GM12874 (cell line): ENCODE data around the gene LRP8.

Experiments used
- TF ChIP-seq, protein P1 (sequence below): IDR thresholded peaks from 2 replicates; pipeline ENCODE4 v1.5.1; 2011; ENCODE audit warnings: low read depth, mild to moderate bottlenecking, control low read depth, low read length, moderate library complexity; ENCODE audit not compliant: insufficient read depth

LRP8 gene

DNA sequence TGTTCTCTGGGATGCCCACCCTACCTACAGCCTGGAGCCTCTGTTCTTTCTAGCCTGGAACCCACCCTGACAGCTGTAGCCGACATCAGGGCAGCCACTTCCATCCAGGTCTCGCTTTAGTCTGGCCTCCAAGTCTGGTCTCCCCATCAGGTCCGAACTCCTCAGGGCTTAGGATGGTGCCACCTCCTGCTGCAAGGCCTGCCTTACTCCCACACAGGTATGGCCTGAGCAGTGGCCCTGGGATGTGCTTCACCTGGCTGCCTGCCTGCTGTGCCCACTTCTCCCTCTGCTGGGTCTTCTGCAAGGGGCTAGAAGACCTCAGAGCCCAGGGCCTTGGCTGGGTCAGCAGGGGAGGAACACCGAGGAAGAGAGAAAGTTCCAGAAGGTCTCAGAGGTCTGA, 53.8 kb downstream of the LRP8 start:
- TF ChIP-seq, protein P1, sequence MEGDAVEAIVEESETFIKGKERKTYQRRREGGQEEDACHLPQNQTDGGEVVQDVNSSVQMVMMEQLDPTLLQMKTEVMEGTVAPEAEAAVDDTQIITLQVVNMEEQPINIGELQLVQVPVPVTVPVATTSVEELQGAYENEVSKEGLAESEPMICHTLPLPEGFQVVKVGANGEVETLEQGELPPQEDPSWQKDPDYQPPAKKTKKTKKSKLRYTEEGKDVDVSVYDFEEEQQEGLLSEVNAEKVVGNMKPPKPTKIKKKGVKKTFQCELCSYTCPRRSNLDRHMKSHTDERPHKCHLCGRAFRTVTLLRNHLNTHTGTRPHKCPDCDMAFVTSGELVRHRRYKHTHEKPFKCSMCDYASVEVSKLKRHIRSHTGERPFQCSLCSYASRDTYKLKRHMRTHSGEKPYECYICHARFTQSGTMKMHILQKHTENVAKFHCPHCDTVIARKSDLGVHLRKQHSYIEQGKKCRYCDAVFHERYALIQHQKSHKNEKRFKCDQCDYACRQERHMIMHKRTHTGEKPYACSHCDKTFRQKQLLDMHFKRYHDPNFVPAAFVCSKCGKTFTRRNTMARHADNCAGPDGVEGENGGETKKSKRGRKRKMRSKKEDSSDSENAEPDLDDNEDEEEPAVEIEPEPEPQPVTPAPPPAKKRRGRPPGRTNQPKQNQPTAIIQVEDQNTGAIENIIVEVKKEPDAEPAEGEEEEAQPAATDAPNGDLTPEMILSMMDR, result no peak

DNA sequence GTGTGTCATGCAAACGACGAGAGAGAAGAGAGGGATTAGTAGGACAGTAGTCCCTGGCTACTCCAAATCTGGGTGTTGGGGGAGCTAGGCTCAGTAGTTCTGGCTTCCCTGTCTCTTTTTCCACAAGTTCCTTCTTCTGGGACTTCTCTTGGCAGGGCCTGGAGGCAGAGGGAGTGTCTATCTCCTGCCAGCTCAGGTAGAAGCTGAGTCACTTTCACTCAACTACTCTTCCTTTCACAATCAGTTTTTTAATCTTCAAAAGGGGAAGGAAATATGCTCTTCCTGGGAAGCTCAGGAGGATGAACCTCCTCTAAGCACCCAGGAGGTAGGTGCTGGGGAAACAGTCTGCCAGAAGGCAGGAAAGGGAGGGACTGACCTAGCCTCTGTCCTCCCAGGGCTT, 54.3 kb downstream of the LRP8 start:
- TF ChIP-seq, protein P1, result no peak

DNA sequence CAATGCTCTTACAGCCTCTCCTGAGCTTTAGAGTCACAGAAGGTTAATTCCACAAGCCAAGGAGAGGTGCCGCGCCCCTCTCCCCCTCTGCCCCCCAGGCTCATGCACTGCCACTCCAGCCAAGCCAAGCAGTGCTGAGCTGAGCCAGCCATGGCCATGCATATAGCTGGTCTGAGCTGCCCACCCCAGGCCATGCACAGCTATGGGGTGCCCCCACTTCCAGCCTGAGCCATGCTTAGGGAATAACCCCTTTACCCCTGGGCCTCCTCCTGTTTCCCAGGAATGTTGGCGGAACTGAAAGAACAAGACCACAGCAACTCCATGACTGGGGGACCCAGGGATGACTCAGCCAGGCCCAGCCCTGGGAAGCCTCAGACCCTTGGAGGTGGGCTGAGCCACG, 55.5 kb downstream of the LRP8 start:
- TF ChIP-seq, protein P1, result no peak

DNA sequence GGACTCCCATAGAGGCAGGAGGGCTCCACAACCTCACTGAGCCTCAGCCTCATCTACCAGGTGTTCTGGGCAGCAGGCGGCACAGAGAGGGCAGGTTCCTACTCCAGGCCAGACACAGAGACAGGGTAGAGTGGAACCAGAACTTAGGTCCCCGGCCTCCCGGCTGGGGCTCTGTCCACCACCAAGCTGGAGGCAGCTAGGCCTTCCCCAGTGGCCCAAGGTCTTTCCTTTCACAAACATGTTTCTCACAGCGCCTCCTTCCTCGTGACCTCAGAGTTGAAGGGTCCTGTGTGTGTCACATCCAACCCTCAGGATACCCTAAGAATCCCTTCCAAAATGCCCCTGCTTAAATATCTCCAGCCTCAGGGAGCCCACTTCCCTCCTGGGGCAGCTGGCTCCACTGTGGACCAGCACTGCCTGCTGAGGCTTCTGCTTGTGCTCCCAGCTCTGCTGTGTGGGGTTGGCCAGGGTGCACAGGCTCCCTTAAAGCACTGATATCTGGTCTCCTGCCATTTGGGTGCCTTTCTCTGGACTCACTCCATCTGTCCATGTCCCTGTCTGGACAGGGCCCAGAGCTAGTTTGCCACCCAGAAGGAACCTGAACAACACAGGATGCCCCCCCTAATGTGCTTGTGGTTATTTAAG, 56.3 kb downstream of the LRP8 start:
- TF ChIP-seq, protein P1, result no peak

DNA sequence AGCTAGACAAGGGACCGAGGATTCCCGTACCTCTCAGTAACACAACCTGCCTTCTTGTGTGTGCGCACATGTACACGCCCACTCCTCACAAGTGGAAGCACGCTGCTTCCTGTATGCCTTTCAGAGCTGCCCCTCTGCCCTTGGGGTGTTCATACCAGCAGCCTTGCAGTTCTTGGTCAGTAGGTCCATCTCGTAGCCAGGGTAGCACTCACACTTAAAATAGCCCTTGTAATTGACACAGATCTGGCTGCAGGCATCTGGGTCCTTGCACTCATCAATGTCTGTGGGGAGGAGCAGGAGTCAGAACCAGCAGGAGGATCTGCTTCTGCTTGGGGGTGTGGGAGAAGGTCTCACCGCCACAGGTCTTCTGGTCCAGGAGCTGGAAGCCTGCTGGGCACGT, 57.0 kb downstream of the LRP8 start:
- TF ChIP-seq, protein P1, result no peak

DNA sequence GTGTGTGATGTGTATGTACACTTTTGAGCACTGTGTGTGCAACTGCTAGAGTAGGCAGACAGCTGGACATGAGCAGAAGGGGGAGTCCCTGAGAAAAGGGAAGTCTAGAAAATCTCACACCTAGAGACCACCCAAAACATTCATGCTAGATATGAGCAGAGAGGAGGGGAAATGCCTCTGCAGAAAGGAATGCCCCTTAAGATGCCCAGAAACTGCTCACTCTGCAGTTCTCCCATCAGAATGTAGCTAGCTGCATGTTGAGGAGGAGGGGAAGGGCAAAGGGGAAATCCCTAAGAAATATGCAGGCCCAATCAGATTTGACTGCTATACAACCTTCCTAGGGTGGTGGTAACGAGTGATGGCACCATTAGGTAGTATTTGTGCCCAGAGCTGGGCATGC, 57.8 kb downstream of the LRP8 start:
- TF ChIP-seq, protein P1, result no peak

DNA sequence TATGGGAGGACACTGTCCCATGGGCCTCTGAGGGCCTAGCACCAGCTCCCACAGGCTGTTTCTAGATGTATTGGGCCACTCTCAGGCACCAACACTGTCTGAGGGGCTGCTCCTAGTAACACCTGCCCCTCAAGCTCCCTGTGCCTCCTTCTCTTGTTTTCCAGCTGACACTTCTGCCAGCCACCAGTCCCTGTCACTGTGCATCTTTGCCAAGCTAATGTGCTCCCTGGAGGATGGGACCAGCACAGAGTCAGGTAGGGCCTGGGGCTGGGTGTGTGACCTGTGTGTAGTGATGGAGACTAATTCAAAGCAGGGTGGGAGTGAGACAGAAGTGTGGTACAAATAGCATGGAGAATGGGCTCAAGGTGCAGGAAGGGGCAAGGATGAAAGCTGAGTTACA, 60.1 kb downstream of the LRP8 start:
- TF ChIP-seq, protein P1, result no peak
